ENCODE data around the gene SPRR2D.

Gene SPRR2D

GRCh38 chr1:153001382-153001781, 39.5 kb downstream of the SPRR2D start, which contains the start of gene SPRR3:
Gene SPRR3 (plus strand): TSS chr1:153001749. CDS start chr1:153003021, 1,272 bp downstream.
- DNase-seq (ENCODE audit: insufficient read length, low spot score) (no peak), FAIRE-seq (no peak)
- TF ChIP-seq CTCF (IDR thresholded peaks at IDR 0.05; ENCODE audit: insufficient read depth, missing control alignments) = no peak

- FAIRE-seq = no peak
- DNase-seq (ENCODE audit: insufficient read length, low spot score) = no peak
These were observed 40.6 kb downstream of the SPRR2D start for GRCh38 chr1:153000294-153000693.

GRCh38 chr1:152999818-153000217, 41.1 kb downstream of the SPRR2D start:
- no peak for TF ChIP-seq CTCF (IDR thresholded peaks at IDR 0.05; ENCODE audit: insufficient read depth, missing control alignments)
- FAIRE-seq (no peak), DNase-seq (ENCODE audit: insufficient read length, low spot score) (no peak)

More at GRCh38 chr1:153000294-153000693, 40.6 kb downstream of the SPRR2D start:
- no peak for TF ChIP-seq CTCF (IDR thresholded peaks at IDR 0.05; ENCODE audit: insufficient read depth, missing control alignments)

GRCh38 chr1:152998476-152998875, 42.4 kb downstream of the SPRR2D start:
- FAIRE-seq (no peak), DNase-seq (ENCODE audit: insufficient read length, low spot score) (no peak)
- TF ChIP-seq CTCF (IDR thresholded peaks at IDR 0.05; ENCODE audit: insufficient read depth, missing control alignments) = no peak

GRCh38 chr1:152997901-152998300, 43.0 kb downstream of the SPRR2D start:
- FAIRE-seq (no peak), DNase-seq (ENCODE audit: insufficient read length, low spot score) (no peak)
- no peak for TF ChIP-seq CTCF (IDR thresholded peaks at IDR 0.05; ENCODE audit: insufficient read depth, missing control alignments)

GRCh38 chr1:152996633-152997400, 44.1 kb downstream of the SPRR2D start:
- FAIRE-seq = no peak
- no peak for TF ChIP-seq CTCF (IDR thresholded peaks at IDR 0.05; ENCODE audit: insufficient read depth, missing control alignments)
- DNase-seq (ENCODE audit: insufficient read length, low spot score) = no peak

GRCh38 chr1:152995842-152996241, 45.1 kb downstream of the SPRR2D start:
- no peak for TF ChIP-seq CTCF (IDR thresholded peaks at IDR 0.05; ENCODE audit: insufficient read depth, missing control alignments)
- DNase-seq (ENCODE audit: insufficient read length, low spot score) (no peak), FAIRE-seq (no peak)
